GM21576 (cell line): ENCODE measurements around the gene BIK.
"Not testable (repeated sequence)": the region's sequence is repeated elsewhere in the genome, so short reads cannot be mapped to it uniquely, and the experiment has no call there.

Source experiments
- ATAC-seq: cut with Tn5 transposase; IDR thresholded peaks from one replicate; pipeline ENCODE4 v1.9.1; 2021; ENCODE audit warnings: mild to moderate bottlenecking, moderate library complexity; ENCODE audit not compliant: unreplicated experiment

Gene BIK

DNA sequence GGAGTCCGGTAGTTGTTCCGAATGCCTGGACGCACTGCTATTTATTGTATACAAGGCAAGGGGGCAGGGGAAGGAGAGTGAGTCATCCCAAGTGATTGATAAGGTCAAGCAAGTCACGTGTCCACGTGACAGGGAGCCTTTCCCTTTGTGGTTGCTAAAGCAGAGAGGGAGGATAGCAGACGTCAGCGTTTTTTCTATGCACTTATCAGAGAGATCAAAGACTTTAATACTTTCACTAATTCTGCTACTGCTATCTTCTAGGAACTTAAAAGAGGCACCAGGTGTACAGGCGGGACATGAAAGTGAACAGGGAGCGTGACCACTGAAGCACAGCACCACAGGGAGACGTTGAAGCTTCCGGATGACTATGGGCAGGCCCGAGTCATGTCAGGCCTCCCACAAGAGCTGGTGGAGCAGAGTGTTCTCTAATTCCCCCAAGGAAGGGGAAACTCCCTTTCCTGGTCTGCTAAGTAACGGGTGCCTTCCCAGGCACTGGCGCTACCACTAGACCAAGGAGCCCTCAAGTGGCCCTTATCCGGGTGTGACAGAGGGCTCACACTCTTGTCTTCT lies 6.4 kb upstream of the BIK start:
- ATAC-seq: not testable (repeated sequence)

DNA sequence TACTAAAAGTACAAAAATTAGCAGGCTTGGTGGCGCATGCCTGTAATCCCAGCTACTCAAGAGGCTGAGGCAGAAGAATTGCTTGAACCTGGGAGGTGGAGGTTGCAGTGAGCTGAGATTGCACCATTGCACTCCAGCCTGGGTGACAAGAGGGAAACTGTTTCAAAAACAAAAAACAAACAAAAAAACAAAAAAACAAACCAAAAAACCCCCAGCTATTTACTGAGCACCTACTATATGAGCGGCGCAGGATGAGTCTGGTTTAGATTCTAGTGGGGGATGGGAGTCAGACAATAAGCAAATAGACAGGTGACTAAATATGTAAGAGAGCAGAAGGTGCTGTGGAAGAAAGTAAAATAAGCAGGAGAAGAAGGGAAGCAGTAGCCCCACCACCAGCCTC lies 5.6 kb upstream of the BIK start:
- not testable (repeated sequence) for ATAC-seq

DNA sequence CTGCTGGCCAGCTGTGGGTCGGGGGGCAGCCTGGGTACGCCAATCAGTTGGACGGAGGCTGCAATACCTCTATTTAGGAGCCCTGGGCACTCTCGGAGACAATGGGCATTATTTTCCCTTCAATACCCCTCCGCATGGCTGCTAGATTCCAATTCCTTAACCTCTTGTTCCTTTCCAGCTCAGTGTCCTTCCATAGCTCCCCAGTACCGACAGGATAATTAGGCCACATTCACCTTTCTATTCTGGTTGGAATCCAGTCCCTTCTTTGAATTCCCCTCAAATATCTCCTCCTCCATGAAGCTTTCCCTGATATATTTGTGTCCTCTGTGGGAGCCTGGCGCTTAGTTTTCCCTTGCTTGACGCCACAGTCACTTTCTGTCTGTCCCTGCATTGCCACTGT lies 4.2 kb upstream of the BIK start:
- no peak for ATAC-seq

DNA sequence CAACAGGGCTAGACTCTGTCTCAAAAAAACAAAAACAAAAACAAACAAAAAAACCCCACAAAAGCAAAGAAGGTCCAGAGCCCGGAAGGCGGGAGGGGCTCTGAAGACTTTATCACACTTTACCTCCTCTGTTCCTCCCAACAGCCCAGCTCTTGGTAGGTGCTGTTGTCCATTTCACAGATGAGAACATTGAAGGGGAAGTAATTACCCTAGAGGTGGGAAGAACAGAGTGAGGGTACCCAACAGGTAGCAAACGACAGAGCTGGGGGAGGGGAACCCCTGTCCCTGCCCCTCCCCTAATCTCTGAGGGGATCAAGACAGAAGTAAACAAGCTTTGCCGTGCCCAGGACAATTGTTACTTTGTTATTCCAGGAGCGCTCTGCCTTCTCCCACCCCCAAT lies 1.0 kb upstream of the BIK start:
- no peak for ATAC-seq

DNA sequence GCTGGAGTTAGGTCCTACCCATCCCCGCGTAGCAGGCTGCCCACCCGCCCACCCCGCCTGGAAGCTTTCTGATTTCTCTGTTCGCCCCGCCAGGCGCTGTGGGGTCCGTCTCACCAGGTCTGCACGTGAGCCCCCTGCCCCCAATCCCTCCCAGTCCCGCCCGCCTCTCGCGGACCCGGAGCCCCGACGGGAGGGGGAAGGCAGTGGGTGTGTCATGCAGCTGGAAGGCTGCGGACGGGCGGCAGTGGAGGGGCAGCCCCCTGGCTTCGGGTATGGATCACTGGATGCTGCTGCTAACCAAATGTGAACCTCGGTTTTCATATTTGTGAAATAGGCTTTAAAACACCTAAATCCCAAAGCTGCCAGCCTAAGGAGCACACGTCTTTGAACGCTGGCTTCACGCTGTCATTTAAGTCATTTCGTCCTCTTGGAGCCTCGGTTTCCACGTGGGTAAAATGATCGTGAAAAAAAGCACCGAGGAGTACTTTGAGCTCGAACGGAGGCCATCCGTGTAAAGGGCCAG lies 568 bp upstream of the BIK start:
- no peak for ATAC-seq

DNA sequence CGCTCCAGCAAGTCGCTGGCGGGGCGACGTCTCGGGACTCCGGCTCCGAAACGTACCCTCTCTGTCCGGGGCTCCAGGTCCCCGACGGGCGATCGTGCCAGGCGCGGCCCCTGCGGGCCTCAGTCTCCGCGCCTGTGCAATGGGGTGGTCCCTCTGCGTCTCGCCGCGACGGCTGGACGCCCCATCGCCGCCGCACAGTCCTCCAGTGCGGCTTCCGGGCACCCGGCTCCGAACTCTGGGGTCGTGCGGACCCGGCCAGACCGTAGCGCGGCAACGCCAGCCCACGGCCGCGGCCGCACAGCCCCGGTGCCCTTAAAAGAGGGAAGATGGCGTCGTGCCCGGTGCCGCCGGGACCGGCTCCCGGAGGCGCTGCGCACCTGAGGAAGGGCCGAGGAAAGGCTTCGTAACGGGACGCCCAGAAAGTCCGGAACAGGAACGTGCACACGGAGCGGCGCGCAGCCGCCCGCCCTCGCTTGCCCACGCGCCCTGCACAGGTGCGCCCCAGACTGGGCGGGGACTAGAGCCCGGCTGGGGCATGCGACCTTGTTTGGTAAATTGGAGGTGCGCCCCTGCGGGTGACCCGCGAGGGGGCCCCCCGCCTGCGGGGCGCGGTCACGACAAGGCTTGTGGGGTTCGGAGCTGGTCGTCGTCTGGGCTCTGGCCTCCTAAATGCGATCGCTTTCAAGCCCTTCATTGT lies 525 bp downstream of the BIK start:
- no peak for ATAC-seq

DNA sequence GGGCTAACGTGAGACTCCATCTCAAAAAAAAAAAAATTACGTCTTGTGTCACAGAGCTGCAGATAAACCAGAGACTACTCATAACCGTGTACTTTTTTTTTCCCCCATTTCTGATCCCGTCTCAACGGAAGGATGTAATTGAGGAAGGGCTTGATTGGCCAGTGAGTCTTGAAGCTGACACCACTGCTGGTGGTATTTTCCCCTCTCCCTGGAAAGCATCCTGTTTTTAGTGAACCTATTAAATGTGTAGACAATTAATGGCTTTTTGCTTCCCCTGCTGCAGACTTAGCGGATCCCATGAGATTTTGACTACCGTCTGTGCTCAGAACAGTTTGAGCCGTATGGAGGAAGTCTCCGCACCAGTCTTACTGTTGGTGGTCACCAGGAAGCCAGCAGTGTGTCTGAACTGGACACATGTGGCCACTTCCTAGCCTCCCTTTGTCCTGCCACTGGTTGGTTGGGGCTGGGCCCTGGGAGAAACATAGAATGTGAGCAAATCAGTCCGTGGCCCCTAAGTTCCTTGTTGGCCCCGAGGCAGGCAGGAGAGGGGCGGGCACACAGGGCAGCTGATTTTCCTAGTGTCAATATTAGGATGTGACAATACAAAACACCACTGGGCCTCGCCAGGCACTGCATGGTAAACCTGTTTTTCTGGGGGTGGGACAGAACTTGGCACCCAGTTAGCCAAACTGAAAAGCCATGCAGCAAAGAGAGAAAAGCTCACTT lies 3.1 kb downstream of the BIK start:
- no peak for ATAC-seq

DNA sequence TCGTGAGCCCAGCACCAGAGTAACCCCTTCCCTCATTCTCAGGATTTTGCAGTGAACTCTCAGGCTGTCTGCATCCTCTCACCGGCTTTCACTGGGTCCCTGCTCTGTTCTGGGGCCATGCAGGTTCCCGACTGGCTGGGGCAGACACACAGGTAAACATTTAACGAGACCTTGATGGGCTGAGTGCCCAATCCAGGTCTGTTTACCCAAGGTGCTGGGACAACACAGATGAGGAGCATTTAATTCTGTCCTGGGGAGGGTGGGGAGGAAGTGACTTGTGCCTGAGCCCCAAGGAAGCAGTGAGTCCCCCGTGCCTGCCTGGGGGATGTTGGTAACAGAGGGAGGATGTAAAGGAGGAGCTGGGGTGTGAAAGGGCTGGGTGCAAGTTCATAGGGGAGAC lies 4.4 kb downstream of the BIK start:
- no peak for ATAC-seq

DNA sequence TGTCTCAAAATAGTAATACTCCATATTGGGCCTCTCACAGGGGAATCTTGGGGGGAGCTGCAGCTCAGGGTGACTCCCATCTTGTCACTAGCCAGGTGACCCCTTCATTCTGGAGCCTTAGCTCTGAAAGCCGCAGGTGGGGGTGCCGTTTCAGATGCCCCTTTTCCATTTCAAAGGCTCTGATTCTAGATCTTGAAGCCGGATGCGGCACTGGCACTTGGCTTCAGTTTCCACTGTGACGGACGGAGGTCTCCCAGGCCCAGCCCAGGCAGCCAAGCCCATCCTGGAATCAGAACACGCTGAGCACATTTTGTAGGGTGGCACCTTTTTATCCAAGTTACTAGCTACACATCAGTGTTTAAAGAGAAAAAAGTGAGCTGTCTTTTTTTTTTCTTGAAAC lies 6.4 kb downstream of the BIK start:
- no peak for ATAC-seq

DNA sequence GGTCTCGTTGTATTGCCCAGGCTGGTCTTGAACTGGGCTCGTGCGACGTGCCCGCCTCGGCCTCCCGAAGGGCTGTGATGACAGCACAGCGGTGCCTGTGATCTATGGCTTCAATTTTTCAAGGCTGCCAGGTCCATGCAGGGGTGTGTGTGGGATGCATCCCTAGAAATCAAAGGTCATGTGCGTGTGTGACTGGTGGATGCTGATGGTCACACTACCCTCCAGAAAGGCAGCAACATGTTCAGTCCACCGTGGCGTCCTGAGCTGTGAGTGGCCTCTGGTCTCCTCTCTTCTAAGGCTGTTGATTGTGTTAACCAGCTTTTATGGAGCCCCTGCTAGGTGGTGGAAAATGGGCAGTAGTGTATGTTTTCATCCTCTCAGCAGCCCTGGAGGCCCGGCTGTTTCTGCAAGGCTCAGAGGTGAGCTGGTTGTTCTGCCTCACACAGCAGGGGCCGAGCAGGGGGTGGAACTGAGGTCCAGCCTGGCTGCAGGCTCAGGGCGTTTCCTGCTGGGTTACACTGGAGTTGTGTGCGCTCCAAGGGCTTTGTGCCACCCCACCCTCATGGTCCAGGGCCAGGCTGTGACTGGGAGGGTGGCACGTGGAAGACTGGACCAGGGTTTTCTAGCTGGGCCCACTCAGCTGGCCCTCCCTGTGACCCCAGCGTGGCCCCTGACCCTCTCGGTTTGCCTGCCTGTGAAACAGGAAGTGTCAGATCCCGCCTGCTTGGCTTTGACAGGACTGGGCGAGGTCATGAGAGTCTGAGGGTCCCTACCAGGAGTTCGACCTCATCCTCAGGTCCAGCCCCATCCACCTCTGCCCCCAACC lies 7.7 kb downstream of the BIK start:
- ATAC-seq: no peak

DNA sequence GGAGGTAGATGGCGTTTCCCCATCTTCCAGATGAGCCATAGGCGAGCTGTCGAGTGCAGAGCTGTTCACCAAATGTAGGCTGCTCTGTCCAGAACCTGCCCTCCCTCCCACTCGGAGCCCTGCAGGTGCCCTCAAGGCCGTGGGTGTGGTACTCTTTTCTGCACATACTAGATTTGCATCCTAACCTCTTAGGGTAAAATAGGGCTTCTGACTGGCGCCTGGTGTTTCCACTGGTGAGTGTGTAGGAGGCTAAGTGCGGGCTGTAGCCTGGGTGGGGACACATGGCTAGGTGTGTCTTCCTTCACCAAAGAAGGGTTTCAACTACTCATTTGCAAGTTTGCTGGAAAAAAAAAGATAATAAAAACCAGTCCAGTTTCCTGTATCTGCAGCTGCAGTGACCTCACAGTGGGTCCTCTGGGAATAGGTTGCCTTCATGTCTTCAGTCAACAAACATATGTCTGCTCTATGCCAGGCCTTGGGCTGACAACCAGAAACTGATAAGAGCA lies 8.5 kb downstream of the BIK start:
- peak; percentile 54 for ATAC-seq

DNA sequence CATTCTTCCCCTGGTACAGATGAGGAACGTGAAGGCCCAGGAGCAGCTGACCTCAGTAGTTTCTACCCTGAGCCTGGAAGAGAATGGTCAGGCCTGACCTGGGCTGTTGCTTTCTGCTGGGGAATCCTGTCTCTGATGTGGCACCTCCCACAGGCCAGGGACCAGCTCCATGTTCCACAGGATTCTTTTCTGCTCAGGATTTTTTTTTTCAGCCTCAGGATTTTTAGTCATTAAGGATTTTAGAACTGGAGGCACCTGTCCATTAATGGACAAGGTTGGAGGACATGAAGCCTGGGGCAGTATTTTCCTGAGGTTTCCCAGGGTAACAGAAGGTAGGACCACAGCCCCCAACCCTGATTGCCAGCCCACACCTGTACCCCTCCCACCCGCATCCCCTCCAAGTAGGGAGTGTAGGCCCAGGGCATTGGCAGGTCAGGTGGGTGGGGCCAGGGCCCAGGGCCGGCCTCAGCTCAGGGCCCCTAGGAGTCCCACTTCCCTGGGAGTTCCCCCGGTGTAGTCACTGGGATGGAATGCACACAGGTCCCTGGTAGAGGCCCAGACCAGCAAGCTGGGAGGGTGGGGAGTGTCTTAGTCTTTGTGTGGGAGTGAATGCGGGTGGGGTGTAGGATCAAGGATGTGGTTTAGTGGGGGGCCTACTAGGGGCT lies 16.1 kb downstream of the BIK start:
- no peak for ATAC-seq

DNA sequence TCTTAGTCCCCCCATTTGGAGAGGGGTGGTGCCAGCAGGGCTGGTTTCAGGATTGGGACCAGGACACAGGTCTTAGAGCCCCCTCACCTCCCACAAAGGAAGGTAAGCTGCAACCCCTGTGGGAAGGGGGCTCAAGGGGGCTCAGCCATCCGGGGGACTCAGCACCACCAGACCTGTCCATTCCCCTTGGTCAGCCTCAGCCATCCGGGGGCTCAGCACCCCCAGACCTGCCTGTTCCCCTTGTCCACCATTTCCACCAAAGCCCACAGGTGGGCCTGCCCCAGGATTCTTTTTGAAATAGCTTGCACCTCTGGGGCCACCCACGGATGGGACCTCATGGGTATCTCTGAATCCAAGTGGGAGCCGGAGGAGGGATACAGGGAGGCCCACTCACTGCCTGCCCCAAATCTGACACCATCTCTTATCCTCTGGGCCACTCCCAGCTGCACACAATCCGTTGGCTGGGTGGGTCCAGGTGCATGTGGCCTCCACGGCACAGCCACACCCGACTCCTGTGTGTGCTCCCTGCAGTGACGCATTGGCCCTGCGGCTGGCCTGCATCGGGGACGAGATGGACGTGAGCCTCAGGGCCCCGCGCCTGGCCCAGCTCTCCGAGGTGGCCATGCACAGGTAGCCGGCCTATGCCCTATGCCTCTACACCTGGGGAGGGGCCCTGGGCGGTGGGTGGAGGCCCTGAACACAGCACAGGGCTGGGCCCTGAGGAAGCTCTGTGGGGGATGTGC lies 16.8 kb downstream of the BIK start:
- ATAC-seq: no peak

DNA sequence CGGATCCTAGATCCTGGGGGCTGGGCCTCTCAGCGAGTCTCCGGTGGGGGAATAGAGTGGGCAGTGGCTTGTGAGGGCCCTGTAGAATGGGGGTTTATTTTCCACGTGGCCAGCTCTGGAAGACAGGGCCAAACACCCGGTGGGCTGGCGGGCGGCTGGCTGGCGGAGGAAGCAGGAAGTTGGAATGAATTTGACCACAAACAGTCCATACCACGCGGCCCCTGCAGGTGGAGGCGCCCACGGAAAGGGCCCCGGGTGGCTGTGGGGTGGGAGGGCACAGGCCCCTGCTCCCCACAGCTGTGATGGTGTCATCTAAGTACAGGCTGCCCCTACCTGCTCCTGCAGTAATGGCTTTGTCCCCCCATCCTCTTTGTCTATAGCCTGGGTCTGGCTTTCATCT lies 17.6 kb downstream of the BIK start:
- ATAC-seq: no peak

DNA sequence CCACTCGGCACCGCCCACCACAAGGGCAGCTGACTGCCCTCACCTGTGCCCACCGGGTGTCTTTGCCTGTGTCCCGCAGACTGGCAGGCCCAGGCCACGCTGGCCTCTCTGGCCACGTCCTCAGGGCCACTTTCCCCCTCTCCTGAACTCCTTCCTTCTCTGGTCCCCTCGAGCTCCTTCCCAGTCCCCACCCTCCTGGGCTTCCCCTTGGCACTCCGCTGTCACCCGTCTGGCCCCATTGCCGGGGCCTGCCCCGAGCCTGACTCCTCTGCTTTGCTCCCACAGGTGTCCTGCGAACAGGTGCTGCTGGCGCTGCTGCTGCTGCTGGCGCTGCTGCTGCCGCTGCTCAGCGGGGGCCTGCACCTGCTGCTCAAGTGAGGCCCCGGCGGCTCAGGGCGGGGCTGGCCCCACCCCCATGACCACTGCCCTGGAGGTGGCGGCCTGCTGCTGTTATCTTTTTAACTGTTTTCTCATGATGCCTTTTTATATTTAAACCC lies 18.4 kb downstream of the BIK start:
- ATAC-seq: no peak

DNA sequence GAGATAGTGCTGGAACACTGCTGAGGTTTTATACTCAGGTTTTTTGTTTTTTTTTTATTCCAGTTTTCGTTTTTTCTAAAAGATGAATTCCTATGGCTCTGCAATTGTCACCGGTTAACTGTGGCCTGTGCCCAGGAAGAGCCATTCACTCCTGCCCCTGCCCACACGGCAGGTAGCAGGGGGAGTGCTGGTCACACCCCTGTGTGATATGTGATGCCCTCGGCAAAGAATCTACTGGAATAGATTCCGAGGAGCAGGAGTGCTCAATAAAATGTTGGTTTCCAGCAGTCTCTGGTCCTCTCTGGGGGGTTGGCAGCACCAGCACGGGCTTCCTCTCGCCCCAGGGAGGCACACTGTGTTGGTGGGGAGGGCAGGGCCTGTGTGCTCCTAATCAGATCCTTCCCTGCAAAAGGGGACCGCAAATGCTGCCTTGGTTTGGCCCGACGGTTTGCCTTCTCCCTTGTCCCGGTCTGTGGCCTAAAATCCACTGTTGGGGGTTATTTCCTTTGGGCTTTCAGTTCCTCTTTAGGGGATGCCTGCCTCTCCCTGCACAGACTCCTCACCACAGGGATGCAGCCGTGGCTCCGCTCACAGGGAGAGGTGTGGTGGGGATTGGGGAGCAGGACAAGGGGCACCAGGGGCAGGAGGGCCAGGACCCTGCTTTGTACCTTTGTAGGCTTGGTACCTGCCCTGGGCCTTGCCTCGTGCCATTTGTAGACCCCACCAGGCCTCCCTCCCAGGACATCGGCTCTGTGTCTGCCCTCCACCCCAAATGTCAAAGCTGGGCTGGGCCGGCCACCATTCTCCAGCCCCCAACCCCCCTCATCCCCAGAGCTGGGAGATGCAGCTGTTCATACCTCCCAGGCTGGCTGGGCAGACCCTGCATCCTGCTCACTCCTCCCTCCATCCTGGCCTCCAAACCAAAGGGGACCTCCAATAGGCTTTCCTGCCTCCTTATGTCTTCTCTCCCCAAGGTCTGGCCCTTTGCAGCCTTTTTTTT lies 19.2 kb downstream of the BIK start:
- ATAC-seq: no peak

DNA sequence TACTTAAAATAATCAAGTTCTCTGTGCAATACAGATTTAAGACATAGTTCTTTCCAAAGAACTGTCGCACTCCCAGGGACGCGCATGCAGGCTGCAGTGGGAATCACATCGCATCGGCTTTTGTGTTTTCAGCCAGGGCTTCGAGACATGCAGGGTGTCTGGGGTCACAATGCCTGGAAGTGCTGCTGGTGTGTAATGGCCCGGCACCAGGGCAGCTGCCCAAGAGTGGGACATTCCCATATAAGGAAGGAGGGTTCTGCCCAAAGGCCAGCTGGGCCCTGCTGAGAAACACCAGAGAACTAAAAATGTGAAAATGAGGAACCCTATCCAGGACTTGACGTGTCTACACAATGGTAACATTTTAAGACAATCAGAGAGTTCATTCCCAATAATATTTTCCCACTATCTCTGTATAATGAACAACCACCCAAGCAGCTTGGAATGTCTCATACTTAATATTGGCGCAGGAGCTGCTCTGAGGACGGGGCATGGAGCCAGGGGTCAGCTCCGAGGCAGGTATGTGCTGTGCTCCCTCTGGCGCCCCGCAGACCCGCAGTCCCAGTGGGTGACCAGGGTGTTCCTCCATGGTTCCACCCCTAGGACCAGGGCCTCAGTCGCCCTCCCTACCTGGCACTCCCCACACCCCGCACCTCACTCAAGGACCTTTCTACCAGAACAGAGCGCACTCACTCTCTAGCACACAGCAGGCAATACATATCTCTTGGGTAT lies 21.4 kb downstream of the BIK start:
- ATAC-seq: no peak

DNA sequence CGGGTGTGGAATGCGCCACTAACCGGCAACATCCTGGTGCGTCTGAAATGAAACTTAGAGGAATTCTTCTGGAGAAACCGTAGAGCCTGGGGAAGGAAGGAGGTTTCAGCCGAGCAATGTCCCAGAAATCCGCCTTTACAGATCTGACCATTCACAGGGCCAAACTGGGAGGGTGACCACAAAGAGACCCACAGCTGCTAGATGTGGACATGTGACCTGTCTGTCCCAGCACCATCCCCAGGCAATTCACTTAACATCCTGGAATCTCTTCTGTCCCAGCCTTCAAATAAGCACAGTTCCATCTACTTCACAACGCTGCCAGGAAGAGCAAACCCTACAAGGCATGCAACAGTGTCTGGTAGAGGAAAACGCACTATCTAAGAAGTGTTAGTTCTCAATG lies 22.9 kb downstream of the BIK start:
- no peak for ATAC-seq
